Caco-2 (cell line): ENCODE measurements around the gene LIPK. TPM values are rescaled to one million over a fixed set of nuclear protein-coding genes. Genes with fewer than 3 reads are reported as not detected.

Source experiments
- BruUV-seq: library from RNA; stranded (reverse); fragments of 400-500 nt; replicated peaks from 2 replicates; lab custom pipeline; 2021; lab: Mats Ljungman, UMichigan
- CTCF ChIA-PET: fragments of 300-600 bp; sonication (Branson Sonifier 250); formaldehyde crosslinking; loops from one replicate; lab custom pipeline; 2022; ENCODE audit warnings: antibody characterized with exemption; lab: Charles Lee
- POLR2A ChIA-PET: fragments of 300-600 bp; sonication (Branson Sonifier 250); formaldehyde crosslinking; loops from one replicate; lab custom pipeline; 2022; ENCODE audit warnings: antibody characterized with exemption; lab: Charles Lee
- DNase-seq, 2 experiments: peaks; one replicate each; pipeline versions ENCODE4 v3.0.0 to v3.0.0-alpha.2; 2020 to 2022
- H3K27me3 ChIP-seq: replicated peaks from 2 replicates; pipeline ENCODE4 v1.6.0; 2011; ENCODE audit warnings: low read length; ENCODE audit not compliant: control insufficient read depth, insufficient read depth
- H3K36me3 ChIP-seq: 2 replicates; pipeline ENCODE4 v1.5.1; 2011; ENCODE audit warnings: low read length; ENCODE audit not compliant: control insufficient read depth, insufficient read depth
- H3K4me1 ChIP-seq: fragments of 250-450 bp; sonication (Bioruptor Pico); 2 replicates; pipeline ENCODE4 v1.5.1; 2020; ENCODE audit warnings: mild to moderate bottlenecking
- H3K4me3 ChIP-seq: 2 replicates; pipeline ENCODE4 v1.5.1; 2011; ENCODE audit warnings: low read depth, mild to moderate bottlenecking, control low read depth, low read length
- H3K9me3 ChIP-seq: fragments of 250-450 bp; sonication (Bioruptor Pico); 2 replicates; pipeline ENCODE4 v1.5.1; 2020; ENCODE audit warnings: mild to moderate bottlenecking, moderate library complexity
- H3K27ac Mint-ChIP-seq: one replicate; pipeline ENCODE4 v1.8.0; 2022; ENCODE audit warnings: mixed read lengths; ENCODE audit not compliant: unreplicated experiment
- H3K27me3 Mint-ChIP-seq: one replicate; pipeline ENCODE4 v1.8.0; 2022; ENCODE audit warnings: mixed read lengths; ENCODE audit not compliant: insufficient read depth, unreplicated experiment
- H3K36me3 Mint-ChIP-seq: one replicate; pipeline ENCODE4 v1.8.0; 2022; ENCODE audit warnings: mild to moderate bottlenecking, mixed read lengths; ENCODE audit not compliant: insufficient read depth, unreplicated experiment
- H3K4me1 Mint-ChIP-seq: one replicate; pipeline ENCODE4 v1.8.0; 2022; ENCODE audit warnings: low read depth, mixed read lengths; ENCODE audit not compliant: unreplicated experiment
- H3K4me3 Mint-ChIP-seq: one replicate; pipeline ENCODE4 v1.8.0; 2022; ENCODE audit warnings: mild to moderate bottlenecking, moderate library complexity, mixed read lengths; ENCODE audit not compliant: unreplicated experiment
- H3K9me3 Mint-ChIP-seq: one replicate; pipeline ENCODE4 v1.8.0; 2022; ENCODE audit warnings: mixed read lengths; ENCODE audit not compliant: unreplicated experiment
- CTCF ChIP-seq, 2 experiments: fragments of 200-600 bp in 1 of 2; IDR thresholded peaks; 1 replicate in 1 of 2; 2 replicates in 1 of 2; pipeline versions ENCODE4 v1.5.1 to v1.8.0; 2011 to 2022; ENCODE audit warnings: antibody characterized with exemption in 1 of 2, control low read depth in 1 of 2, inconsistent platforms in 1 of 2, low read depth in 1 of 2, low read length in 1 of 2, mild to moderate bottlenecking in 1 of 2, moderate library complexity in 1 of 2; ENCODE audit not compliant: insufficient read depth in 1 of 2, severe bottlenecking in 1 of 2, unreplicated experiment in 1 of 2
- intact Hi-C: fragments of 100-400 bp; cut with micrococcal nuclease; formaldehyde crosslinking; loops from one replicate; pipeline ENCODE4 v1.10.0; 2022; ENCODE audit not compliant: unreplicated experiment
- total RNA-seq: library from RNA; stranded (reverse); gene quantifications from 2 replicates; pipeline ENCODE4 v1.2.3, GENCODE V29; 2022

Gene LIPK
- total RNA-seq, 1 experiment from 2014 or later = not detected

DNA sequence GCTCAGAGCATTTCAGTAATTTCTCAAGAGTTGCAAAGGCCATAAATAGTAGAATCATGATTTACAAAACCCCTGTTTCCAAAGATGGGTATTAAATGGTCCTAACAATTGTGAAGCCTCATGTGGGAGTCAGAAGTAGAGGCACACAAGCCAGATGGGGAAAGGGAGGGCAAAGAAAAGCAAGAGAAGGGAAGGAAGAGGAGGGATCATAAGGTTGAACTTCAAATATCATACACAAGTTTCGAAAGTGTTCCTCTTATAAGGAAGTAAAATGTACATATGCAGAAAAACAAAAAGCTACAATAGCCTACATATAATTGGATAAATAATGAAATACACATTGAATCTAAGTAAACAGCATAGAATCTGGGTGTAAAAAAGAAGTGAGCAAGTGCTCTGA, 59.8 kb downstream of the LIPK start:
- intact Hi-C loops = no loop called here
- ChIA-PET POLR2A (no interaction called here), CTCF (no interaction called here)
- Mint-ChIP-seq H3K36me3 (no peaks in the 10 kb centered on the region), H3K27me3 (no peaks in the 10 kb centered on the region), H3K4me3 (no peak overlapping the region), H3K27ac (no peak overlapping the region), H3K4me1 (no peaks in the 10 kb centered on the region), H3K9me3 (no peaks in the 10 kb centered on the region)
- Histone ChIP-seq H3K27me3 (no peaks in the 10 kb centered on the region), H3K4me3 (no peak overlapping the region), H3K4me1 (no peaks in the 10 kb centered on the region), H3K9me3 (no peaks in the 10 kb centered on the region), H3K36me3 (no peaks in the 10 kb centered on the region)
- no TSS peak for BruUV-seq
- no peak for DNase-seq
- no peak for TF ChIP-seq CTCF (IDR thresholded peaks at IDR 0.05; ENCODE audit: insufficient read depth in 1 of 2, low read depth in 1 of 2, low read length in 1 of 2, severe bottlenecking in 1 of 2, unreplicated experiment in 1 of 2)

GRCh38 chr10:88769384-88769783, 63.3 kb downstream of the LIPK start:
- H3K36me3 ChIP-seq = no peaks in the 10 kb centered on the region
- Mint-ChIP-seq H3K27ac (no peak overlapping the region), H3K4me1 (no peaks in the 10 kb centered on the region), H3K27me3 (no peaks in the 10 kb centered on the region), H3K36me3 (no peaks in the 10 kb centered on the region), H3K4me3 (no peak overlapping the region), H3K9me3 (no peaks in the 10 kb centered on the region)
- BruUV-seq = no TSS peak
- TF ChIP-seq CTCF (IDR thresholded peaks at IDR 0.05; ENCODE audit: insufficient read depth in 1 of 2, low read depth in 1 of 2, low read length in 1 of 2, severe bottlenecking in 1 of 2, unreplicated experiment in 1 of 2) = no peak
- no peak overlapping the region for H3K4me3 ChIP-seq
- H3K27me3 ChIP-seq = no peaks in the 10 kb centered on the region
- no peaks in the 10 kb centered on the region for H3K9me3 ChIP-seq
- no peaks in the 10 kb centered on the region for H3K4me1 ChIP-seq
- POLR2A ChIA-PET = no interaction called here
- intact Hi-C loops = no loop called here
- CTCF ChIA-PET = no interaction called here
- no peak for DNase-seq

DNA sequence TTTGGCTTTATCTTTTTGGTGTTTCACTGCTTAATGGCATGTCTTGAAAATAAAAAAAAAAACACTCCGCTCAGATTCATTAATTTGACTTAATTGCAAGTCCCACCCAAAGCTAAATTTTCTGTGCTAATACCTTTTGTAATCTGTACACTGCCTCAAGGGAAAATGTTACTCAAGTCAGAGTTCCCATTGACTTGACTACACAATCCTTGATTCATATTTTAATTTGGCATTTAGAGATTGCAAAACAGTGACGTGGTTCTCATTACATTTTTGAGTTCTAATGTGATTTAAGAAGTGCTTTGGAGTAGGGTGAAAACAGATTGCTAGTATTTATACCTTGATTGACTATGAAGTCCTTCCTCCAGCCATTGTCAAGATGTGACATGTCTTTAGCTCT, 75.2 kb downstream of the LIPK start:
- H3K27me3 Mint-ChIP-seq = peaks cover 9% of the 10 kb centered on the region
- no peaks in the 10 kb centered on the region for H3K36me3 ChIP-seq
- no peaks in the 10 kb centered on the region for H3K9me3 Mint-ChIP-seq
- H3K27me3 ChIP-seq = no peaks in the 10 kb centered on the region; the same call in 1 of the 2 replicates
- no peaks in the 10 kb centered on the region for H3K36me3 Mint-ChIP-seq
- H3K4me1 ChIP-seq = no peaks in the 10 kb centered on the region
- no peaks in the 10 kb centered on the region for H3K9me3 ChIP-seq
- intact Hi-C loops = no loop called here
- ChIA-PET POLR2A (no interaction called here), CTCF (no interaction called here)
- H3K4me3 ChIP-seq = no peak overlapping the region
- H3K4me3 Mint-ChIP-seq = no peak overlapping the region
- no peaks in the 10 kb centered on the region for H3K4me1 Mint-ChIP-seq
- TF ChIP-seq CTCF (IDR thresholded peaks at IDR 0.05; ENCODE audit: insufficient read depth in 1 of 2, low read depth in 1 of 2, low read length in 1 of 2, severe bottlenecking in 1 of 2, unreplicated experiment in 1 of 2) = no peak
- BruUV-seq = no TSS peak
- no peak for DNase-seq
- no peak overlapping the region for H3K27ac Mint-ChIP-seq
